ENCODE results near the gene MRPL50.

The MRPL50 gene

DNA sequence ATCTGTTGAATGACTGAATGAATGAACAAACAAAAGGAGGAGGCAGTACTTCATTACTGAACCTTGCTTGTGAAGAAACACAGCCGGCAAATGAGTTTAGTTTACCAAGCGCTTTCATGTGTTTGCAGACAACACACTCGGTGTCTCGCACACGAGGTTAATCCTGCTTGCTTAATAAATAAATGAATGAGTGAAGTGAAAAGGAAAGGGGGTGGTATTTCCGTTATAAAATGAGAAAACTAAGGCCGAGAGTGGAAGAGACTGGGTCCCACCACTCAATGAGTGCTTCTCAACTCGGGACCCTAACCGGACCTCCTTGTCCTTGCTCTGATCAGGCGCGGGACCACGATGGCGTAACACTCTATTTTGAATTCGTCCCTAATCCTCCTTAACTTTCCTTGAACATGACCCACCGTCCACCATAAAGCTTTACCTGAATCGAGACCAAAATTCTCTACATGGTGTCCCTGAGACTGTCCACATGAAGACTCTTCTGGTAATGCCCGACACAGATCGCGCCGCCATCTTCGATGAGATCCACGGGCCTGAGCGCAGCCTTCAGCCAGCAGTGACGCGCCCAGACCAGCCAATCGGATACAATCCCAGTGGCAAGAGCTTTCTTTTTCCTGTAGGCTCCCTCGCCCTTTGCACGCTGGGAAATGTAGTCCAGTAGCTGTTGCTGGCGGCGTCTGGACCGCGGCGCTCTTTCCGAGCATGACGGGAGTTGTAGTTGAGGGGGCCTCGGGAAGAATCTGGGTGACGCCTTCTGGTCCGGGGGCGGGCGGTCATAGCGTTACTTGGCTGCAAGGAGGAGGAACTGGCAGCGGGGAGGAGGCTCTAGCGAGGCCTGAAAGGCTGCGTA, at the start of gene MRPL50, which contains the start of gene ZNF189:
TSS of gene MRPL50 (minus strand) at position 551 of the 862 bp plus-strand sequence. CDS start at position 525, 26 bp downstream.
TSS of gene ZNF189 (plus strand) at position 784 of the 862 bp plus-strand sequence. CDS start 306 bp downstream, outside the sequence.
- peak; percentile 98 for DNase-seq (ENCODE audit: low spot score)

DNA sequence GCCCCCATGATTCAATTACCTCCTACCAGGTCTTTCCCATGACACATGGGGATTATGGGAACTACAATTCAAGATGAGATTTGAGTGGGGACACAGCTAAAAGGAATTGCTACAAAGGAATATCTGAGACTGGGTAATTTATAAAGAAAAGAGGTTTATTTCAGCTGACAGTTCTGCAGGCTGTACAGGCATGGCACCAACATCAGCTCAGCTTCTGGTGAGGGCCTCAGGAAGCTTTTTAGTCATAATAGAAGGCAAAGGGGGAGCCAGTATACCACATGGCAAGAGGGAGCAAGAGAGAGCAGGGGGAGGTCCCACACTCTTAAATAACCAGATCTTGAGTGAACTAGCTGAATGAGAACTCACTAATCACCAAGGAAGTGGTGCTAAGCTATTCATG, 48.3 kb upstream of the MRPL50 start:
- DNase-seq (ENCODE audit: low spot score): no peak

DNA sequence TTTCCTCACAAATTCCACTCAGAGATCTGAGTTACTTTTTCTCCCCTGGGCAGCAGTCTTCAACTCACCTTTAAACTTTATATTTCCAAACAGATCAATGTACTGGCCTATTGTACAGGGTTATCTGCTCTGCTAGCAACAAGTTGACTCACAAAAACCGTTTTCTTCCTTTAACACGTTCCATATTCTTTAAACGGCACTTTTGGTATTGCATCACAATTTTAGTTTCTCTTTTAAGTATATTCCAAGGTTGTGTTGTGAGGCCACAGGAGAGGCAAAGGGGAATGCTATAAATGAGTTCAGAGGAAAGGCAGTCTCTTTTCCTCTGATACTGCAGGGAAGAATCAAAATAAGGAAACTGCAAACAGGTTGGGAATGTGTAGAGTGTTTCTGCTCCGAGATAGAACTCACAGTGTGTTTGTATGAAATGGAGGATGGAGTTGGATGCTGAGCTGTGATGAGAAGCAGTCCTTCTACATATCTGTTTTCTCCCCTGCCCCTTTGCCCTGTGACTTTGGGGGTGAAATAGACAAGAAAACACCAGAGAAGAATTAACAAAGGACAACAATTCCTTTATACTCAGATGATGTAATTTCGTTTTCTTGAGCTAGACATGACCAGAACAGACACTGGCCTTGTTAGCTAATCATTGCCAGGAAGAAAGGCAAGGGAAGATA, 47.1 kb upstream of the MRPL50 start:
- DNase-seq (ENCODE audit: low spot score): no peak

DNA sequence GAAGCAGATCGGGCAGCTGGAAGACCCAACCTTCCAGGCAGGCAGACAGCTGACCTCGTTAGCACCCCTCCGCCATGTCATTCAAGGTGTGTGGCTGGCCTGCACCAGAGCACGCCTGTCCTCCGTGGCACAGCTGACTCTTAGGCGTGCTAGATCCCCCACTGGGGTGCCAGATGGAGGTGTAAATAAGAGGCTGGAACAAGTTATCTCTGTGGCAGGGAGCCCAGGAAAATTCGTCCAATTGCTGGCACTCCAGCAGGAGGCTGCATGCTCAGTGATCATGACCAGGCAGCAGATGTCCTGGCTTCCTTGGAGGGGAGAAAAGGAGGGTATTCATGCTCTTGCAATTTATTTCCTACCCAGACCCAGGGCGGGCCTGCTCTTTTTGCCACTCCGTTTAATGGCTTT, 45.0 kb upstream of the MRPL50 start:
- DNase-seq (ENCODE audit: low spot score): no peak

DNA sequence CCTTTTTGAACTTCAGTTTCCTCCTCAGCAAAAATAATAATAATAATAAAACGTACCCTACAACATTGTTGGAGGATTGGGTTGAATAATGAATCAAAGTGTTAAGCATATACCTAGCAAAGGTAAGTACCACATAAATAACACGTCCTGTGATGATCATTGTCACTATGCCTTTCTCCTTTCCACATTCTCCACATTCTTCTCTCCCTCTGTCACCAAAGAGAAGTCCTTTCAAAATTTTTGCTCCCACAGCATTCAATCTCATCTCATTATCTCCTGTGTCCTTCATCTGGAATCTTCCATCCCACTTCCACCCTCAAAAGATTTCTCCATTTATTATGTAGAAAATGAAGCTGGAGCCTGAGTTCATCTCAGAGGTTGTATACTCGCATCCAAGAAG, 44.3 kb upstream of the MRPL50 start:
- DNase-seq (ENCODE audit: low spot score): no peak

DNA sequence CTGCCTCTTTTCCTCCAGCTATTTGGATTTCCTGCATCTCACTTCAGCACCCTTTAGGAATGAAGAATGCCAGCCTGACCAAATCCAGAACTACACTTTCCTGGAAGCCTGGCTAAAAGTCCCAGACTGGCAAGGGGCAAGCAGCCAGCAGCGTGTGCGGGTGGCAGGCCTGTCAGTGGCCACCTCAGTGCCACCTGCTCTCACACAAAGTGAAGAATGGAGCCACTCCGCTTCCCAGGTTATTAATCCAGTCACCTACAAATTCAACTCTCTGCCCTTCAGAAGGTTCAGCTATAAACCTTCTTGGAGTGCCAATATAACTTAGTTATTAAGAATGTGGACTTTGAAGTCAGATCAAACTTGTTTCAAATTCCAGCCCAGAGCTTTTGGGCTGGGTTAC, 43.9 kb upstream of the MRPL50 start:
- no peak for DNase-seq (ENCODE audit: low spot score)

DNA sequence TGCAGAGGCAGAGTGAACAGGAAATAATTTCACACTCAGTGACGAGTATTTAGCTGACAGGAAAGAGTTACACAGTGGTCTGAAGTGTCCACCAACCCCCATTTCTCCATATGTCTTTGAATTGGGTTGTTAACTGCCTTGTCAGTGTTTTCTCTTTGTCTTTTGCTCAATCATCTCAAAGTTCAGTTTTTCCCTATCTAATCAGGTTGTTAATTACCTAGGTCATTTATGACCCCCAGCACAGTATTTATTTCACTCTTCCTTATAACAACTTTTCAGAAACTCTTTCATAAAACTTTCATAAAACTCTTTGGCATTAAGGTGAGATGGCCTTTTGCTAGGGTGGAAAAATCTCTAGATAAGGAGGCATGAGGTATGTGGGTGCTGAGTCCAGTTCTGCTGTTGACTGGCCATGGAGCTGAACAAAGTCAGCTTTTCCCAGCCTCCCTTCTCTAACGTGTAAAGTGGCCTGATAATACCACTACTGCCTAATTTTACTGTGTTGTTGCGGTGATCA, 42.4 kb upstream of the MRPL50 start:
- DNase-seq (ENCODE audit: low spot score): no peak

DNA sequence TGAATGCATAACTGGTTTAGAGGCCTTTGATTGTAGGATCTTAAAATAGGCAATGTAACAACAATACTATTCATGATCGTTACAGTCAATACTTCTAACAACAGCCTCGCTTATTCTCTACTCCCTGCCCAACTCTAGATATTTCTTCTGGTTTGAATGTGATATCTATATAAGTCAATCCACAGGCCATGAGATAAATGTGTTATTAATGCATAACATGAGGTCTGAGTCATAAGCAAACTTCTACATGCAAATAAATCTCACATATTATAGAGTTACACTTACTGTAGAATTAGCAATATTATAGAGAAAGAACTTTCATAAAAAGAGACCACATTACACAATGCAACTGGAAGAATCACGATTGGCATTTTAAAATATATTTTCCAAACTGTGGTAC, 40.1 kb upstream of the MRPL50 start:
- no peak for DNase-seq (ENCODE audit: low spot score)

DNA sequence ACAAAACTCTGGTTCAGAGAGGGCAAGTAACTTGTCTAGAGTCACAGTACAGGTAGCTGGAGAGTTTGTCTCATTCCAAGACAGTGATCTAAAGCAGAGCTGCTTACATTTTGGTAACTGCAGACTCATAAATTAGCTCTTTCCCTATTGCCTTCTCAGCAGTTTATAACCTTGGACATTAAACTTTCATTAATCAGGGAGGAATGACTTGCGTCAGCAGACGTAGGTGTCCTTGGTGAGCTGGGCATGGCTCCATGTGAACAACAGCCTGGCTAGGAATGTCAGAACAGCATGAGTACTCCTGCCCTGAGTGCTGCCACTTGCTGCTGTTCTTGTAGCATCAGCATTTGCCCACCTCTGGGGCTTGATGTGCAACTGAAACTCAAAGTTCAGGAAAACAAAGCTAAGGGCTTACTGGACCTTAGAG, 39.4 kb upstream of the MRPL50 start:
- DNase-seq (ENCODE audit: low spot score): no peak

DNA sequence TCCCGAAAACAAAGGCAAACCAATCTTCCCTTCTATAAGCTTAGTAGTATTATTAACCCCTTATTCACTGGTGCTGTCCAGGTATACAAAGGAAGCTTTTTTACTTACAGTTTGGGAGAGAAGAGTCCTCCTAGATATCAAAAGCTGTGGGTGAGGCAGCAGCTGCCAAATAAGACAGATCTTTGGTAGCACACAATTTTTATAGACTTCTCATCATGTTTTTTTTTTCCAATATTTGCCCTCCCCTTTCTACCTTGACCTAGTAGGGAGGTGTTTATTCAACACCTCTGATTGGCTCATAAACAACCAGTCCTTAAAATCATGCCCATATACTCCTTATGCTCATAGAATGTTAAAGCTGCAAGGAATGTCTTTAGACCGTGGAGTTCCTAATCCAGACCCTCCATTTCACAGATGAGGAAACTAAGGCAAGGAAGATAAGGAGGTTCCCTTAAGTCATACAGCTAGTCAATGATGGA, 37.2 kb upstream of the MRPL50 start, which contains the start of gene ALDOB:
TSS of gene ALDOB (minus strand) at position 174 of the 479 bp plus-strand sequence. CDS start 4,887 bp downstream, outside the sequence.
- DNase-seq (ENCODE audit: low spot score): no peak

DNA sequence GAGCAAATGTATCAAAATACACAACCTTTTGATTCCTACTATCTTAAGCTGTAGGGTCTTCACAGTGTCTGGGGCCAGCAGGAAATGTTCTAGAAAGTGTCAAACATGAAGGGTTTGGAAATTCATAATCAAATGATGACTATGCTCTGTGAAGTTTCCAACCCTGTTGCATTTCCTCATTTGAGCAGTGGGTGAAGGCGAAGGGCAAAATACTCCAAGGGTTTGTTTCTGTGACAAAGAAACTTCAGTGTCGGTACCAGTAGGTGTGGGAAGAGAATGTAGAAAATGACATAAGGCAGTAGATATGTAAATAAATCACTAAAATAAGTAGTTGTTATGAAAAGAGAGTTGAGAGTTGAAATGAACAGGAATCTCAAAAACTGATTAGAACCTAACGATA, 36.6 kb upstream of the MRPL50 start:
- DNase-seq (ENCODE audit: low spot score): no peak

DNA sequence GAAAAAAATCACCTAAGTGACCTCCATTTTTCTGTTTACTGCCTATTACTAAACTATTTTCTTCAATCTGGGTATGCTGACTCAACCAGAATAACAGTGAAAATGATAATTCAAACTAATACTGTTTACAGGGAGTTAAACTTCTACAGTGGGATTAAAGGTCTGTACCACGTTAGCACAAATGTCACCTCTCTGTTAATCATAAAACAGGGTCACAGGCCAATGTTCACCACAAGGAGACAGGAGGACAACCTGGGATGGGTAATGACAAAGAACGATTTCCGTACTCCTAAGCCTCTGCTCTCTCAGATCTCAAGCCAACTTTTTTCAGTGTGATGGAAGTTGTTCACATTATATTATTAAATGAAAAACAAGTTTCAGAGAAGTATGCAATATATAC, 34.8 kb upstream of the MRPL50 start:
- no peak for DNase-seq (ENCODE audit: low spot score)

DNA sequence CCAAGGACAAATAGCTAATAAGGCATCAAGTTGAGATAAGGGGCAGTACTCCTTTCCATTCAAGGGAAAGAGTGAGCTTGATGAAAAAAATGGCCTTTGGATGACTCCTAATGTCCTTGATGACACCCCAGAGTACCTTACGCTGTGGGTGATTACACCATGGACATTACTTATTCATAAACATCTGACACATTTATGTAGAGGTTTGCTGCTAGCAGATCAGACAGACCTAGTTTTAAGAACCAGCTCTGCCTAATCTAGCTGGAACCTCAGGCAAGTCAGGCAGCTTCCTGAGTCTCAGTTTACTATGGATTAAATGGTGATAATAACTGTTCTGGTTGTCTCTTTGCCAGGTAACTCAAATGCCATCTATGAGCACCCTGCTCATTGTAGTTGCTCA, 34.3 kb upstream of the MRPL50 start:
- DNase-seq (ENCODE audit: low spot score): no peak

DNA sequence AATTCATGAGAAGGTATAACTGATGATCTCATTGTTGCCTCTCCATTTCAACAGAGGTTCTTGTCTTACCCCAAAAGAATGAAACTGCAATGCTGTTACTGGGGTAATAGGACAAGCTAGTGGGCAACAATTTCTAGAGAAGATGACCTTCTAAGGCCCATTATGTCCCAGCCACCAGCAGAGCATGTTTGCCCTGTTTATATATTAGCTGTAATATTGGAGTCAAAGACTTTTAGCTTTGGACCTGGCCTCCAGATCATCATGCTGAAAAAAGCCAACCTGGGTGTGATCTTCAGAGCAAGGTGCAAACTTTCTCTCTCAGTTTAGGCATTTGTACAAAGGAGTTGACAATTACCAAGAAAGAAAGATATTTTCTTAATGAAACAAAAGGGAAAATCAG, 33.8 kb upstream of the MRPL50 start:
- no peak for DNase-seq (ENCODE audit: low spot score)

DNA sequence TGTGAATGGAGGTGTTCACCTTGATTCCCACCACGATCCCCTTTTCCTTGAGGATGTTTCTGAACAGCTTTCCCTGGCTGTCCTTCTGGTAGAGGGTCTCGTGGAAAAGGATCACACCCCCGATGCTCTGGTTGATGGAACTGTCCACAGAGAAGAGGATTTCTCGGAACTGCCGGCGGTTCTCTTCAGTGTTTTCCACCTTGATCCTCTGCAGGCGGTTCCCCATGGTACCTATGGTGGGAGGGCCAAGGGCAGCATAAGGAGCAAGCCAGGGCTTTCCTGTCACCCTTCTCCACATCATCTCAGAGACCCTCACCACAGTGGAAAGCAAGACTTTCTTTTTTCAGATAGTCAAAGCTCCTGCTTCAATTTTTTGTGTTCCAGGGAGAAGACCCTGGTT, 31.3 kb upstream of the MRPL50 start:
- DNase-seq (ENCODE audit: low spot score): no peak

DNA sequence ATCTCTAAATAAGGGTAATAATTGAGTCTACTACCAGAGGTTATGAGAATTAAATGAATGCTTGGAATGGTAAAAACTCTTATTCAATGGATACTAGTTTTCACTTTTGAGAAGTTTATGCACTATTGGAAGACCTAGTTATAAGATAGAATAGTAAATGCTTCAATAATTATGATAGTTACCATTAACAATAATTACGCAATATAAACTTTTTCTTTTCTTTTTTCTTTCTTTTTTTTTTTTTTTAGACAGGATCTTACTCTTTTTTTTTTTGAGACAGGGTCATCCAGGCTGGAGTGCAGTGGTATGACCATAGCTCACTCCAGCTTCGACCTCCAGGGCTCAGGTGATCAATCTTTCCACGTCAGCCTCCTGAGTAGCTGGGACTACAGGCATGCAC, 30.5 kb upstream of the MRPL50 start:
- DNase-seq (ENCODE audit: low spot score): no peak

DNA sequence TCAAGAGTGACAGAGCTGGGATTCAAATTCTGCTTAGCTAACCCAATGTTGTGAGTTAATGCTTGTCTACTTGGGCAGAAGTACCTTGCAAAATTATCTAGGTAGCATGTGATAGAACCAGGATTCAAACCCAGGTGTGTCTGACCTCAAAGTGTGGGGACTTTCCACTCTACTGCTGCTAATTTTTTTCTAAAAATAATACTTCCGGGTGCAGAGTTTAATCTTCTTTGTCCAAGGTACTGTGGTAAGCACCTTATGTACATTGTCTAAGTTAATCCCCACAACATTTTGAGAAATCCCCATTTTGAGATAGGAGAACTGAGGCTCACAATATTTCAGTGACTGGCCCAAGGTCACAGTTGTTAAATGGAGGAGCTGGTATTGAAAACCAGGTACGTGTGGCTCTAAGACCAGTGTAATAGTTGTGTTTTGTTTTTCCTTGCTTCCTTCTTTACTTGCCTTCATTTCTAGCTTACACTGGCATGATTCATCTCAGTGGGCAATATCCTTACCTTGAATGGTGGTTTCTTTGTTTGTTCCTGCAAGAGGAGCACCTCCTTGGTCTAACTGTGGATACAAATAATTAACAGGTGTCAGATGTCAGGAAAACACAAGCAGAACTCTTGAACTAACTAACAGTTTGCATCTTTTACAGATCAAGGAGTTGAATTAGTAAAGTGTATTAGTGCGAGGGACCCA, 29.7 kb upstream of the MRPL50 start:
- no peak for DNase-seq (ENCODE audit: low spot score)

DNA sequence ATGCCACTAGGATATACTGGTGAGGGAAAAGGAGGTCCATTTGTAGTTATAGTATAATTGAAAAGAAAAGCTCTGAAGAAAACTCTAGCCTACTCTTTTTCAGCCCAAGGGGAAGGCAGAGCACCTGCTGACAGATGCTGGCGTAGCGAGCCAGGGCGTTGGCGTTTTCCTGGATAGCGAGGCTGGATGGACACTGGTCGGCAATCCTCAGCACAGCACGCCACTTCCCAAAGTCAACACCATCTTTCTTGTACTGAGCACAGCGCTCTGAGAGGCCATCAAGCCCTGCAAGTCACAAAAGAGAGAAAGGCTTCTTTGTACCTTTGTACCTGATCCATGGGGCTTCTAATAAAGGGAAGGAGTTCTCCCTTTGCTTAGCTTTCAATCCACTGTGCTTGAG, 28.9 kb upstream of the MRPL50 start:
- no peak for DNase-seq (ENCODE audit: low spot score)

DNA sequence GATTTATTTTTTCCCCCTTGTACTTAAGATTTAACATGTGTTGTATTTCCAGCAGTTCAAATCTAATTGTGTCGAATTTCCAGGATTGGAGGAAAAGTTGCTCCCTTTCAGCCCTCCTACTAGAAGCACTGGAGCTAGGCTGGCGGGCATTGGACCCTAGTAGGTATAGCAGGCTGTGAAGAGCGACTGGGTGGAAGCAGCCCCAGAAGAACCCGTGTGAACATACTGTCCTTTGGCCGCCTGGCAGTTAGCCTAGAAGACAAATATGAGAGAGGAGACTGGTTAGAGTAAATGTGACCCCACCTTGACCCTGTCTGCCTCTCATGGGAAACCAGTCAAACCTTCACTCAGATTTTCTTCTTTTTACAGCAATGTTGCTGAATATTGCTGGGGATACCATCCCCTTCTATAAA, 23.2 kb upstream of the MRPL50 start:
- no peak for DNase-seq (ENCODE audit: low spot score)

DNA sequence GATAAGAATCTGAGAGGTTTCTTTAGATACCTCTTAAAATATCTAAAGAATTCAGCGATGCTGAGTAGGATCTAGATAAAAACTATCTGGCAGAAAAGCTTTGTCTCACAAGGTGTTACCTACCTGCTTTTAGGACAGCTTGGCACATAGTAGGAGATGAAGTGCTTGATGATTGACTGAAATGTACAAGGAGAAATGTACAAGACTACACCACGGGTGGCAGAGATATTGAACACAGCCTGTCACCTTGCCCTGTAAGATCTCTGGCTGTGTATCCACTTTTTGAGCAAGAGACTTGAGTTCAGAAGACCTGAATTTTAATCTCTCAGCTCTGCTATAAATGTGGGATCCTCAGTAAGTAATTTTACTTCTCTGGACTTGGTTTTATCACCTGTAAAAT, 21.4 kb upstream of the MRPL50 start:
- no peak for DNase-seq (ENCODE audit: low spot score)

DNA sequence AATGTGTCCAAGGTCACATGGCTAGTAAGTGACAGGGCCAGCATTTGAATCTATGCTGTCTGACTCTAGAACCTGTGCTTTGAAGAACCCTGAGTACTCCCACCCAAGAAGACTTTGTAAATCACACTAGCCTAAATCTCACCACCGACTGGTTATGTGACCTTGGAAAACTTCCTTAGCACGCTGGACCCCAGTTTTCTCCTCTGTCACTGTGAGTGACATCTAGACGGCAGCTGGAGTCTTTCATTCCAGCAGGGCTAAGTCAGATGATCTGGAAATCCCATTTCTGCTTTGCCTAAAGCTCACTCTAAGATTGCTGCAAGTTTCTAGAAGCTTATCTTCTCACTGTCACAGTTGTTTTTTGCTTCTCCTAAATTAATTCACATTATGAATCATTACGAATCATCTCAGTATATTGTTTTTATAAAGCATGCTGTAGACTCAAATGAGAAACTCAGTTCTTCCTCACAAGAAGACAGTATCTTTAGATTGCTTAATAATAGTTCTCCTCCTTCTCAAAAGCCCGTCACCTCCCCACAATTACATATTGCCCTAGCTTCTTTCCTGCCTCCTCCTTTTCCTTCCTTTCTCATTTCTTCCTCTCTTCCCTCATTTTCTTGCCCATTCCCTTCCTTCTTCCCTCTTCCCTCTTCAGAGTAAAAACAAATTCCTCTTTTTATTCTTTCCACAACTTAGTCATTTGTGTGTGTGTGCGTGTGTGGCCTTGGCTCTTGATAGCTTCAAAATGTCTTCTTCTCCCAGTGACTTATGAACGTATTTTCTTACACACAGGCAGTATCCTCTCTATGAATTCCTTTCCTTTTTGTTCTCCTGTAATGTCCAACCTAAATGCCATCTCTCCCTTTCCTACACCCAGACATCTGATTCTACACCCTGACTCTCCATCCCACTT, 20.4 kb upstream of the MRPL50 start:
- DNase-seq (ENCODE audit: low spot score): no peak

Measured in CD4-positive, alpha-beta T cell treated with Interleukin-15 for 4 hours (primary cell).